GM18907 (cell line): ENCODE data around the gene C6orf163.

ENCODE experiments used
- ATAC-seq: cut with Tn5 transposase; IDR thresholded peaks from one replicate; pipeline ENCODE4 v1.9.1; 2021; ENCODE audit warnings: mild to moderate bottlenecking, moderate library complexity; ENCODE audit not compliant: unreplicated experiment

The C6orf163 gene

GRCh38 chr6:87351583-87351982, 7.0 kb downstream of the C6orf163 start:
- ATAC-seq: no peak

- no peak for ATAC-seq
Observed at GRCh38 chr6:87356181-87356580, 11.6 kb downstream of the C6orf163 start.

DNA sequence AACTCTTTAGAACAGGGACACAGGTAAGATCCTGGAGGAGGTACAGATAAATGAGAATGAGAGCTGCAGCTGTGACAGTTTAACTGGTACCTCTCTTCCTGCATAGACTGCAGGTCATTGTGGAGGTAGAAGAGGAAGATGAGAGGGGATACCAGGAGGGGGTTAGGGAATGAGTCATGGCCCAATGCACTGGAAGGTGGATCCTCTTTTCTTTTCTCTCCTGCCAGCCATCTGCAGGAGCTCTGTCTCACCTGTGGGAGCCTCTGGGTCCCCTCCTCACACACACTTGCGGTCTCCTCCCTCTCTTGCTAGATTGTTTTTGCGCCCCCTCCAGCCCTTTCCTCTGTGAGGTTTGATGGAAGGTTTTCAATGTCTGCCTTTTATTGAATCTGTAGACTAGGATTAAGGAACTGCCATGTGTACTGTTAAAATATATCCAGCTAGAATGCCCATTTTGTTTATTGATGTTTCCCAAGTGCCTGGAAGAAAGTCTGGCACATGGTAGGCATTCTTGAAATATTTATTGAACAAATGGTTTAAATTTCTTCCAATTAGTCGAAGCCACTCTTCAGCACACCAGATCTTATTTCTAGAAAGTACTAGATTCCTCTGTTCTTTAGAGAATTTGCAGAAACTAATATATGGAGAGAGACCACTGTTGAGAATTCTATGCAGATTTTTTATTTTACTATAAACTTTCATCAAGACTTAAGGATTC, 13.0 kb downstream of the C6orf163 start:
- no peak for ATAC-seq

- ATAC-seq: no peak
Observed at GRCh38 chr6:87364602-87365252, 20.1 kb downstream of the C6orf163 start.

GRCh38 chr6:87366072-87366827, 21.6 kb downstream of the C6orf163 start:
- ATAC-seq: no peak

- no peak for ATAC-seq
Observed at GRCh38 chr6:87366899-87367298, 22.3 kb downstream of the C6orf163 start.

GRCh38 chr6:87373377-87373776, 28.8 kb downstream of the C6orf163 start:
- ATAC-seq: no peak

DNA sequence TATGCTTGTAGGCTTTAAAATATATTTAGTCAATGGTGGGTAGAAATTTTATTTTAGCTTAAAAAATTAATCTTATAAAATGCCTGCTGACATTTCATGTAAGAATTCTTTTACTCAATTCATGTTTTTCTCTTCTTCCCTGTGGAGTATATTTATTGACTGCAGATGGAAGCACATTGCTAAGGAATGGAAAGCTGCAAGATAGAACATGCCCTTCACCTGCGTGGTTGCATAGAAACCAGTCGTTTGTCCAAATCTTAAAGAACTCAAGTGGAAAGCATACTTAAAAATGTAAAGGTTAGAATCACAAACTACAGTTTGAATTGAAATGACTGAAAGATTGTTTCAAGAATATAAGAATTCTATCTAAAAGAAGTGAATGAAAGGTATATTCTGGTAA, 30.7 kb downstream of the C6orf163 start:
- ATAC-seq: no peak

DNA sequence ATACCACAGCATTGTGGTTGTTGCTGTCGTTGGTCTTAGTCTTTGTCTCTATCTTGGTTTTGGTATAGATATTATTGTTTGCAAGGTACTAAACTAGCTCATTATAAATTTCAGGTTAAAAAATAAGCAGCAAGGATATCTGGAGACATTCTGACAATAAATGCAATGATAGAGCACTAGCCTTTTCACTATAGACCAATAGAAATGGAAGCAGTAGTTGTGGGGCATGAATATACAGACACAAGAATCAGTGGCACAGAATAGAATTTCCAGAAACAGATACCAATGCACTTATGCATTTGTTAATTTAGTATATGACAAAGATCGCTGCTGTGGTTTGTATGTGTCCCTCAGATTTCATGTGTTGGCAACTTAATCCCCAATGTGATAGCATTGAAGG, 32.0 kb downstream of the C6orf163 start:
- ATAC-seq: no peak

GRCh38 chr6:87378947-87379346, 34.3 kb downstream of the C6orf163 start:
- peak; percentile 77 for ATAC-seq

GRCh38 chr6:87382861-87383260, 38.2 kb downstream of the C6orf163 start:
- ATAC-seq: no peak

DNA sequence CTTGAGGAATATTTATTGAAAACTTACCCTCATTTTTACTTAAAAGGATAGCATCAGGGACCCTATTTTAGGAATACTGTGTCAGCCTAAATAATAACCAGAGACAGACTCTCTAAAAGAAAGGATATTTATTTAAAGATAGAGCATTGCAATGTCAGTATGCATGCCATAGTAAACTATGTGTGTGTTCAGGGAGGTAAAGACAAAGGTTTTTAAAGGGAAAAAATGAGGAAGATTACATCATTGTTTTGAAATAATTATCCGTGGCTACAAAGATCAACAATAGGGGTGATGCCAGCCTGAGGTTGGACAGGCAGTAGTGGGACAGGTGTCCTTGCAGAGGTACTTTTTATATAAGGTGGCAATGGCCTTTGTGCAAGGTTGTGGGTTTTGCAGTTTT, 39.4 kb downstream of the C6orf163 start:
- ATAC-seq: no peak

DNA sequence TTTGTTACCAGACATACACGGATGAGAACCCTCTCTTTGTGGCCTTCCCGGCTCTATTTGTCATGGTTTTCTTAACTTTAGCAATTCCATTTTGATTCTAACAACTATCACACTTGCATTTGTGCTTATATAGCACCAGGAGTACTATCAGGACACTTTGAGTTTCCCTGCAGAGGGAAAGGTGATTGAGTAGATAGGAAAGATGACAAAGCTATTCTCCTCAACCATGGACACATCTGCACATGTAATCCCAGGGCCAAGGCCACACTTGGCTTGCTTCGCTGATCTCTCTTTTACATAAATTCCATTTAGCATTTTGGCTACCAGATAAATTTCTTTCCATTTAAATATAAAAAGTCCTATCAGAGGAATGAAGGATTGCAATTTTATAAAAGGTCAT, 39.8 kb downstream of the C6orf163 start:
- no peak for ATAC-seq

- ATAC-seq: peak; percentile 66
Observed at GRCh38 chr6:87391334-87391733, 46.7 kb downstream of the C6orf163 start.

- ATAC-seq: peak; percentile 78
Observed at GRCh38 chr6:87393026-87393622, 48.5 kb downstream of the C6orf163 start.

DNA sequence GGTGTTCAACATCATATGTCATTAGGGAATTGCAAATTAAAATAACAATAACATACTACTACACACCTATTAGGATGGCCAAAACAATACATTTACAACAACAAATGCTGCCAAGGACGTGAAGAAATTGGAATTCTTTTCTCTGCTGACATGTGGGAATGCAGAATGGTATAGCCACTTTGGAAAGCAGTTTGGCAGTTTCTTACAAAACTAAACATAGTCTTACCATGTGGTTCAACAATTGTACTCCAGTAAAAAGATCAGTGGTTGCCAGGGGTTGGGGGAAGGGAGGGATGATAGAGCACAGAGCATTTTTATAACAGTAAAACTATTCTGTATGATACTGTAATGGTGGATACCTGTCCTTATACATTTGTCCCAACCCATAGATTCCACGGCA, 50.8 kb downstream of the C6orf163 start:
- no peak for ATAC-seq

DNA sequence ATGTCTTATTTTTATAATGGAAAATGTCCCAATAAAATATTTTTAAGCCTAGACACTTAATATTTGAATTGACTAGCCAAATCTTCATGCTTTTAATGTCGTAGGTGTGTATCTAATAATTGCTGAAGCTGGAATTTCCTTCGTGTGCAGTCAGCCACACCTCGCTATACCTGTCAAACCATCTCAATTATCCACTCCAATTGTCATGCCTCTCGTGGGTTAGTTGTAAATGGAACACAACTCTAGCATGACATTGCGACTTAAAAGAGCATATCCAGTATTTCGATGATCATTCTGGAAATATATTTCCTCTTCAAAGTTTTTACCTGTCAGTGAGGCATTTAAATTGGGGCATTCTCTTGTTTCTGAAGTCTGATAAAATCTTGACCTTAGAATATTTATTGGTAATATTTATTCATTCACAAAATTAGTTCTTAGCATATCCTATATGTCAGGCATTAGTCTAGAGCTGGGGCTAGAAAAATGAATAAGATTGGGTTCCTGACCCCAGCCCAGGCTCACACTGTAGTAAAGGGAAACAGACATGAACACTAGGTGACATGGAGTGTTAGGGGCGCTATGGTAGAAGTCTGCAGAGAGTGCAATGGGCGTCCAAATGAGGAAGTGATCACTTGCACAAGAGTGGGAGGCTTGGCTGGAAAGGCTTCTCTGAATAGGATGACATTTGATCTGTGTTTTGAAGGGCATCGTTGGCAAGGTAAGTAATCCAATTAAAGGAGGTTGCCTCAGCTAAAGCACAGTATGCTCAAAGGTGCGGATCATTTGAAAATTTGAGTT, 52.2 kb downstream of the C6orf163 start:
- ATAC-seq: peak; percentile 72

DNA sequence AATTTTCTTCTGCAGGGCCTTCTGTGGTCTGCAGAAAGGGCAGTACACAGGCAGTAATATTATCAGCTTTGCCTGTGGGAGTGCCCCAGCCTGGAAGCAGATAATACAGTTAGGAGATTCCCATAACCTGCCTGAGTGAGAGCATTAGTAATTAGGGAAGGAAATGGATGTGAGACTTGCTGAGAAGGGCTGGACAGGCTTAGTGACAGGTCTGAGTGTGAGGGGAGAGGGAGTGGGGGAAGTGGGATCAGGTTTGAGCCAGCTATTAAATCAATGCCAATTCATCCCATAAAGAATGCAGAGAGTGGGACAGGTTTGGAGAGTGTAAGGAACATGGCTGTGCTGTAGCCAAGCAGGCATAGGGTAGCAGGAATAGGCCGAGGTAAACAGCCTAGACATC, 53.0 kb downstream of the C6orf163 start:
- ATAC-seq: no peak

GRCh38 chr6:87401832-87402231, 57.2 kb downstream of the C6orf163 start:
- no peak for ATAC-seq

- peak; percentile 29 for ATAC-seq
Observed at GRCh38 chr6:87407561-87407900, 62.9 kb downstream of the C6orf163 start.
